SHP77 treated with DMSO at 0.1 percent for 48 hours (cell line): Measurements from ENCODE around the gene NPY4R.
"Not testable (repeated sequence)": the region's sequence is repeated elsewhere in the genome, so short reads cannot be mapped to it uniquely, and the experiment has no call there.

Experiments used
- DNase-seq: peaks from one replicate; lab custom pipeline; 2025; lab: John Stamatoyannopoulos, UW

Gene NPY4R

DNA sequence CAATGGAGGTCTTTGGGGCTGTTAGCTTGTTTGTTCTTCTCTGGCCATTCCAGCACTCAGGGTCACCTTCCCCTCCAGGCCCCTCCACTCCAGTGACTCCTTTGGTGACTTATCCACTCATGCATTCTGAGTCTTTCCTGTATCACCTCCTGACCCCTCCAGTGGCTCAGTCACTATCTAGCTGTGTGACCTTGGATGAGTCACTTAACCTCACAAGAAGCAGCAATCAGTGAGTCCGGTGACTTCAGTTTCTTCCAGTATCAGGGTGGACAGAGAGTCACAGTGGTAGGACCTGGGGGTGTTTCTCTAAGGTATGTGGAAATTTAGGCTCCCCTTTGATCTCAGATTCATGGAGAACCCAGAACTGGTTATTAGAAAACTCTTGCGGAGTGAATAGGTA lies 9.8 kb downstream of the NPY4R start:
- DNase-seq: not testable (repeated sequence)

DNA sequence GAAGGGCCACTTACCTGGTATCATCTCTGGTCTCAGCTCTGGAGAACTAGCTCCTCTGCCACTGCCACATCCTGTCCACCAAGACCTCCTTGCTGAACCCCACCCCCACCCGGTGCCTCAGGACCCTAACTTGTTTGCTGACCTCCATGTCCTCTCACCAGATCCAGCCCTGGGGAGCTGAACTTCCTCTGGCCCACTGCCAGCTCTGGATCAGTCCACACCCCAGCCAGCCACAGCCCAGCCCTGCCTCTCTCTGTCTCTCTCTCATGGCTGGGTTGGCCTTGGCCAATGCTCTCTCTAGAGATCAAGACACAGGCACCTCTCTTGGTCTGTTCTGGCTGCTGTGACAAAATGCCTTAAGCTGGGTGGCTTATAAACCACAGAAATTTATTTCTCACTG lies 14.4 kb downstream of the NPY4R start:
- not testable (repeated sequence) for DNase-seq

GRCh38 chr10:46450829-46451228 lies 14.9 kb downstream of the NPY4R start:
- DNase-seq: not testable (repeated sequence)

GRCh38 chr10:46447439-46447838 lies 18.3 kb downstream of the NPY4R start:
- not testable (repeated sequence) for DNase-seq

DNA sequence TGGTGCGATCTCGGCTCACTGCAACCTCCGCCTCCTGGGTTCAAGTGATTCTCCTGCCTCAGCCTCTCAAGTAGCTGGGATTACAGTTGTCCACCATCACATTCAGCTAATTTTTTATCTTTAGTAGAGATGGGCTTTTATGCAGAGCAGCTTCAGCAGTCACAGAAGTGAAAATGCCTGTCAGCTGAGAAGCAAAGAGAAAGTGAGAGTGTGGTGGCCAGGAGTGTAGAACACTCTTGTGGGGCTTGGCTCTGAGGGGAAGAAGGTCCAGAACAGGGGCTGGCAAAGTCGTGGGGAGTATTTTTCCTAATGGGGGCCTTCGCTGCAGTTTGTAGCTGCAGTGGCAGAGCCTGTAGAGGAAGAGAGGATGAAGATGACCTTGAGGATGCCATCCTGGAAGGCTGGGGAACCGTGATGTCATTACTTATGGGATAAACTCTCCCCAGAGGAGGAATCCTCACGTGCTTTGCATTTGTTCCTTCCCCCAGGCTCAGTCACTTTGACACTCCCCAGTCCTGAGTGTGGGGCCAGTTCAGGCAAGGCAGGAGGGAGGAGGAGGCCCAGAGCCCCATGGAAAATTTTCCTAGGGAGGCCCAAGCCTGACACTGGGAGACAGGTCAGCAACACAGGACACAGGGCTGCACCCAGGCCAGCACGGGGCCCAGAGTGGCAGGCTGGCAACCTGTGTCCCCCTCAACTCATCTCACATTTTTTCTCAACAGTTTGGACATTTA lies 20.2 kb downstream of the NPY4R start:
- not testable (repeated sequence) for DNase-seq

- DNase-seq: not testable (repeated sequence)
Observed at GRCh38 chr10:46443422-46443821, 22.3 kb downstream of the NPY4R start.

DNA sequence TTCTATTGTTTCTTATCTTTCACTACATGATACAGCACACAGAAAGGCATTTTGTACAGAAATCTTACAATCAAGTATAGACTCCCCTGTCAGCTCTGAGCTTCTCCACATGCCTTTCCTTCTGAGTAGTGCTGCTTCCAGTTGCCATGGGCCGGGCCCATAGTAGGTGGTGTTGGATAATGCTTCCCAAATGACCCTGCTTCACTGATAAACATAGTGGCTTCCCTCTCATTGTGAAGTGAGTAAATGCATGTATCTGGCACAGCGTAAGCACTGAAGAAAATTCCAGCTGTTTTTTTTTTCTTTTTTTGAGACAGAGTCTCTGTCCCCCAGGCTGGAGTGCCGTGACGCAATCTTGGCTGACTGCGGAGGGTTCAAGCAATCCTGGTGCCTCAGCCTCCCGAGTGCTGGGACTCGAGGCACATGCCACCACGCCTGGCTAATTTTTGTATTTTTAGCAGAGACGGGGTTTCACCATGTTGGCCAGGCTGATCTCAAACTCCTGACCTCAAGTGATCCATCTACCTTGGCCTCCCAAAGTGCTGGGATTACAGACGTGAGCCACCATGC lies 23.0 kb downstream of the NPY4R start:
- DNase-seq: not testable (repeated sequence)

- not testable (repeated sequence) for DNase-seq
Observed at GRCh38 chr10:46441837-46442278, 23.9 kb downstream of the NPY4R start.

- not testable (repeated sequence) for DNase-seq
Observed at GRCh38 chr10:46440942-46441341, 24.8 kb downstream of the NPY4R start.

DNA sequence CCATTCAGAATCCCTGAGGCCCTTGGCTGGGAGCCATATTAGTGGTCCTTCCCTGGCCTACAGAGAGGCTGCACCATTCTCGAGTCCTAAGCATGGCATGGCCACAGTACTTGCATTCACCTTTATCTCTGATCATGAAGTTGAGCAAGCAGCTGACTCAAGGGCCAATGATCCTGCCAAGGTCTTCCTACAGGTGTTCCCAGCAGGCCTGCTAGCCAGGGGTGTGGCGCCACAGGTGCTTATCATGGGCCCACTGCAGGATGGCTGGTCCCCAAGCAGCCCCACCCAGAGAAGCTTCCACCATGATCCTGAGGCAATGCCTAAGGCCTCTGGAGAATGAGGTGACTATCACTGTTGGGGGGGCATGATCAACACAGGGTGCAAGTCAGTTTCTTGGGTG lies 42.2 kb downstream of the NPY4R start:
- DNase-seq: not testable (repeated sequence)

DNA sequence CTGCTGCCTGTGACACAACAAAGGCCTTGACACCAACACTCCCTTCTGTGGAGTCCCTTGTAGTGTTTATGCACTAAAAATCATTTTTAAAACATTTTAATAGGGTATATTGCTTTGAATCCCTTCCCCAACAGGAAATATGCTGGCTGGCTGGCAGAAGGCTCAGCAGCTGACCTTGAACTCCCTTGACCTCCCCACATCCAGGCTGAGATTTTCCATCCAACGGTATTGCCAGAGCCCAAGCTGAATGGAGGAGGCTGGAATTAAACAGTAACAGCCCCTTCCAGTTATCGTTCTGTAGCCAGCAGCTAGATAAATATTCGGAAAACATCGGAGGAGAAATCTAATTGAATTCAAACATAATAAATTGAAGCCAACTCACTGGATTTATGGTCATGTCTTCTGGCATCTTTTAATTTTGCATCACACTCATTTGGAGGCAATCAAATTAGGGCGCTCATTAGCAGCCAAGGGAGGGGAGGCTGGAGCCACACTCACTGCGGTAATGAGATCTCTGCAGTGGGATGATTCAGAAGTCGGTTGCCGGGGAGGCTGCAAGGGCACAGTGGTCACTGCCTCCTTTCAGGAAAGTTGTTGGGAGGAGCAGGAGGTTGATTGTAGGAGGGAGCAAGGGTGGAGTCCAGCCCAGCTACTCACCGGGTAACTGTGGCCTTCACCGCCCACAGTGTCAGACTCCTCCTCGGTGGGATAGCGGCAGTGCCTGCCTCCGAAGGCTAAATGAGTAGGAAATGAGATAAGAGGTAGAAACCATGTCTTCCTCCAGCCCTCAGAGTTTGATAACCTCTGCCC lies 46.0 kb downstream of the NPY4R start:
- DNase-seq: not testable (repeated sequence)

DNA sequence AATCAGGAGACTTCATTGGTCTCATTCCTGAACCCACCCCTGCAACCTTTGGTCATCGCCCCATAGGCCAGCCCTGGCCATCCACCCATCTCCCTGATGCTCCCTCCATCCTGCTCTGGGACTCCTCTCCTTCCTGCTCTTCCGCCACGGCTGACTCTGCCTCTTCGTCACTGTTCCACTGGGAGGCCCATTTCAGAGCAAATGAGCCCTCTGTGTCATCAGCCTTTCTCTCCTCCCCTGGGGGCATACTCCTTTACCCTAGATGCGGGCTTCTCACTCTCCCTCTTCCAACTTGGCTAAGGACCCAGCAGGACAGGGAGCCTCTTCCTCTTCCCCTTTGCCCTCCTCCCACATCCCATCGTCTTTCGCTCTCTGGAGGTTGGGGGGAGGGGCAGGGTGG lies 47.5 kb downstream of the NPY4R start:
- DNase-seq: not testable (repeated sequence)

DNA sequence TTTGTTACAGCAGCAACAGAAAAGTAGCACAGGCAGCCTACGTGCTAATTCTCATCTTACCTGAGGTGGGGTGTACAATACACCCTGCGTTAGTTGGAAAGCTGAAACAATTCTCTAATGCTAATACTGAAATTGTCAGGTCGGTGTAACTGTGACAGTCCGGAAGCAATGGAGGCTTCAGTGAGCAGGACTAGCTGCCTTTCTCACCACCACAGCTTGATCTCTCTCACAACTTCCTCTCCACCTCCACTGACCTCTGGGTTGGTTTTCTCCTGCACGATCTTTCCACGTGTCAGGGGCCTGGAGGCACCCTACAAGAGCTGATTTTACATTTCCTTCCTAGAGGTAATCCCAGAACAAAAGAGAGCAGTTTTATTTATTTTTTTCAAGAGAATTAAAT lies 50.5 kb downstream of the NPY4R start:
- DNase-seq: not testable (repeated sequence)

DNA sequence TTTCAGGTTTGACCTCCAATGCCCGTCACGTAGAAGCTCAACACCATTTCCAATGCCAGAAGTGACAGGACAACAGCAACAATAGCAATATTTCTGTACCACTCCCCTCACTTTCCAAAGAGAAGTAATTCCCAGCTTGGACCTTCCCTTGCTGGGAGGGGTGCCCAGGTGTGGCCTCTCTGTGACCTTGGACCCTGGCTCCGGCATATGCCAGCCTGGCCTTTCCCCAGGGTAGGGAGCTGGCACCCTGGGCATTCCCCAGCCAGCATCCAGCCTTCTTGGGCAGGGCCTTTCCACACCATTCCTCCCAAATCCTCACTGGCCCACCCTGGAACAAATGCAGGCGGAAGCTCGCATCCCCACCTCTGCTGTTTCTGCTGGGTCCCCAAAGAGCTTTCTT lies 53.1 kb downstream of the NPY4R start:
- not testable (repeated sequence) for DNase-seq

GRCh38 chr10:46411123-46411522 lies 54.6 kb downstream of the NPY4R start:
- not testable (repeated sequence) for DNase-seq
